Uterus (tissue), 4 donors: ENCODE measurements around the gene CPA3. TPM values are rescaled to one million over a fixed set of nuclear protein-coding genes. Genes with fewer than 3 reads are reported as not detected.

Experiments used
- DNase-seq, 2 donors: peaks; one replicate each; pipeline ENCODE4 v3.0.0-alpha.2; 2019 to 2020
- H3K27ac ChIP-seq, 2 donors: fragments of 200-600 bp; sonication (generic); 1 replicate in 1 of 2; 2 replicates in 1 of 2; pipeline ENCODE4 v1.5.1; 2016 to 2018
- H3K27me3 ChIP-seq, 2 donors: fragments of 200-600 bp; sonication (generic); one replicate each; pipeline ENCODE4 v1.5.1; 2018 to 2019; ENCODE audit warnings: control low read depth in 1 of 2
- H3K36me3 ChIP-seq, 2 donors: fragments of 200-600 bp; sonication (generic); one replicate each; pipeline ENCODE4 v1.5.1; 2019; ENCODE audit warnings: control low read depth in 1 of 2
- H3K4me1 ChIP-seq, 2 donors: fragments of 200-600 bp; sonication (generic); one replicate each; pipeline ENCODE4 v1.5.1; 2018 to 2019; ENCODE audit warnings: control low read depth in 1 of 2
- H3K4me3 ChIP-seq, 2 donors: fragments of 200-600 bp; sonication (generic); 1 replicate in 1 of 2; 2 replicates in 1 of 2; pipeline ENCODE4 v1.5.1; 2018 to 2019; ENCODE audit warnings: mild to moderate bottlenecking in 1 of 2
- H3K9me3 ChIP-seq, 2 donors: fragments of 200-600 bp; sonication (generic); one replicate each; pipeline ENCODE4 v1.5.1; 2019; ENCODE audit warnings: control low read depth in 1 of 2
- POLR2A ChIP-seq, 2 donors: fragments of 450-650 bp; IDR thresholded peaks; one replicate each; pipeline ENCODE4 v1.6.1; 2016; ENCODE audit warnings: antibody characterized with exemption in 2 of 2, mild to moderate bottlenecking in 1 of 2, moderate library complexity in 1 of 2
- intact Hi-C: fragments of 100-400 bp; cut with DNase I; formaldehyde crosslinking; loops from one replicate; pipeline ENCODE4 v1.15.1; 2023; ENCODE audit warnings: low total_unique reads
- total RNA-seq, 4 donors: library from RNA; depleted of rRNA in 3 of 4; stranded (reverse); fragments of >200 nt in 3 of 4; gene quantifications; one replicate each; pipeline versions ENCODE4 v1.1.0 to v1.2.4, GENCODE V29; 2014 to 2023
- TF ChIP-seq, protein P1 (sequence below), 4 experiments: fragments of 200-600 bp in 2 of 4; fragments of 450-650 bp in 2 of 4; sonication (generic) in 2 of 4; IDR thresholded peaks; one replicate each; pipeline ENCODE4 v1.5.1; 2016 to 2019; ENCODE audit warnings: antibody characterized with exemption in 4 of 4, mild to moderate bottlenecking in 2 of 4, moderate library complexity in 1 of 4
- donor health status: DM: yes; HTN: yes; CAD: no.

Gene CPA3, protein sequence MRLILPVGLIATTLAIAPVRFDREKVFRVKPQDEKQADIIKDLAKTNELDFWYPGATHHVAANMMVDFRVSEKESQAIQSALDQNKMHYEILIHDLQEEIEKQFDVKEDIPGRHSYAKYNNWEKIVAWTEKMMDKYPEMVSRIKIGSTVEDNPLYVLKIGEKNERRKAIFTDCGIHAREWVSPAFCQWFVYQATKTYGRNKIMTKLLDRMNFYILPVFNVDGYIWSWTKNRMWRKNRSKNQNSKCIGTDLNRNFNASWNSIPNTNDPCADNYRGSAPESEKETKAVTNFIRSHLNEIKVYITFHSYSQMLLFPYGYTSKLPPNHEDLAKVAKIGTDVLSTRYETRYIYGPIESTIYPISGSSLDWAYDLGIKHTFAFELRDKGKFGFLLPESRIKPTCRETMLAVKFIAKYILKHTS
- 10 to 100 TPM in 1 of 4 donors, 1 to 10 TPM in 3; 2.4 to 36.6 (median 6.0) TPM for total RNA-seq

DNA sequence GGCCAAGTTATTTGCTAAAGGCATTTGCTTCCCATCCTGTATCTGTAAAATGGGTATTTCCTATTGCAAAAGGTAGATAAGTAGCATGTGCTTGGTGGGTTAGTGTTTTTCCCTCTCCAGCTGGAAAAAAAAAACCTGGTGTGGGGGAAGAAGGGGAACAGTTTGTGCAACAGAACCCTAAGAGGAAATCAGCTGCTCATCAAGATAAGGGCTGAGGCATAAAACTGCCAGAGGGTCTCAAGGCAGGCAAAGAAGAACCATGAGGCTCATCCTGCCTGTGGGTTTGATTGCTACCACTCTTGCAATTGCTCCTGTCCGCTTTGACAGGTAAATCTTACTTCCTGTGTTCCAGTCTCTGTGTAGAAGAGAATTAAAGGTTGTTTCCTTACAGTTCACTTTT lies at the start of gene CPA3:
Gene CPA3 (plus strand): TSS at position 248 of the 400 bp plus-strand sequence. CDS start 12 bp downstream, at position 260.
- Histone ChIP-seq H3K27me3 (no peaks in the 10 kb centered on the region), H3K27ac (no peak within 1 kb of the TSS), H3K4me3 (no peak within 1 kb of the TSS), H3K9me3 (no peaks in the 10 kb centered on the region), H3K36me3 (no peaks in the 10 kb centered on the region), H3K4me1 (no peaks in the 10 kb centered on the region)
- intact Hi-C loops = no loop called here
- no peak for DNase-seq
- TF ChIP-seq POLR2A (IDR thresholded peaks at IDR 0.05) = no peak
- TF ChIP-seq, protein P1, sequence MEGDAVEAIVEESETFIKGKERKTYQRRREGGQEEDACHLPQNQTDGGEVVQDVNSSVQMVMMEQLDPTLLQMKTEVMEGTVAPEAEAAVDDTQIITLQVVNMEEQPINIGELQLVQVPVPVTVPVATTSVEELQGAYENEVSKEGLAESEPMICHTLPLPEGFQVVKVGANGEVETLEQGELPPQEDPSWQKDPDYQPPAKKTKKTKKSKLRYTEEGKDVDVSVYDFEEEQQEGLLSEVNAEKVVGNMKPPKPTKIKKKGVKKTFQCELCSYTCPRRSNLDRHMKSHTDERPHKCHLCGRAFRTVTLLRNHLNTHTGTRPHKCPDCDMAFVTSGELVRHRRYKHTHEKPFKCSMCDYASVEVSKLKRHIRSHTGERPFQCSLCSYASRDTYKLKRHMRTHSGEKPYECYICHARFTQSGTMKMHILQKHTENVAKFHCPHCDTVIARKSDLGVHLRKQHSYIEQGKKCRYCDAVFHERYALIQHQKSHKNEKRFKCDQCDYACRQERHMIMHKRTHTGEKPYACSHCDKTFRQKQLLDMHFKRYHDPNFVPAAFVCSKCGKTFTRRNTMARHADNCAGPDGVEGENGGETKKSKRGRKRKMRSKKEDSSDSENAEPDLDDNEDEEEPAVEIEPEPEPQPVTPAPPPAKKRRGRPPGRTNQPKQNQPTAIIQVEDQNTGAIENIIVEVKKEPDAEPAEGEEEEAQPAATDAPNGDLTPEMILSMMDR (IDR thresholded peaks at IDR 0.05) = no peak

DNA sequence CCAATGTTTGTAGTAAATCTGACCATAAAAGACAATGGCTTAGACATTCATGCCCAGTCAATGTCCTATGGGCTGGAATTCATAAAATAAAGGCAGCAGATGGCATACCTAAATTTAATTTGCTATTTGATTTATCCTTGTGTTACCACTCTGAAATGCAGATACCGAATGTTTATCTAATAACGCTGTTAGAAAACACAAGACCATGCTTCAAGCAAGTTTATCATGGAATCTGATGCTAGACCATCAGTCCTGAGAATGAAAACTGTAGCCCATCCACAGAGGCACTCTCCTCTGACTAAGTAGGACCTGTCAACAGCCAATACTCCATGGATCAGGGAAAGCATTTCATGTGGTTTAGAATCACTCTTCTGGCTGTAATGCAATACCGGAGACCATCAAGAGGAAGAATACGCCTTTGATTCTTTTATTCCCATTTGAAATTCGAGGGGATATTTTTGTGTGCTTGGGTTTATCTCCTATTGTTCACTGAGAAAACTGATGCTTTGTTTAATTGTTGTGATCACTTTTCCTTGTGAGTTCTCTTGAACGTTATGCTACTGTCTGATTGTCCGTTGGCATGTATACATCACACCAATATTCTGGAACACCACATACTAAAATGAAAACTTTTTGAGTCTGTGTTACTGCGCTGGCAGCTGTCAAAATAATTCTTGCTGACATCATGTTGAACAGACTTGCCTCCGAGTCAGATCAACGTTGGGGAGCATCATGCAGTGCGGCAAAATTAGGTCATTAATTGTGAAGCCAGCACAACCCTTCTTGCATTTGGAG lies 49.6 kb upstream of the CPA3 start:
- DNase-seq = no peak
- intact Hi-C loops = no loop called here
- H3K4me1 ChIP-seq = no peaks in the 10 kb centered on the region
- TF ChIP-seq POLR2A (IDR thresholded peaks at IDR 0.05) = no peak
- TF ChIP-seq, protein P1 (IDR thresholded peaks at IDR 0.05) = no peak
- no peaks in the 10 kb centered on the region for H3K36me3 ChIP-seq
- no peak overlapping the region for H3K4me3 ChIP-seq
- no peaks in the 10 kb centered on the region for H3K27me3 ChIP-seq
- H3K27ac ChIP-seq = no peak overlapping the region
- H3K9me3 ChIP-seq = no peaks in the 10 kb centered on the region

DNA sequence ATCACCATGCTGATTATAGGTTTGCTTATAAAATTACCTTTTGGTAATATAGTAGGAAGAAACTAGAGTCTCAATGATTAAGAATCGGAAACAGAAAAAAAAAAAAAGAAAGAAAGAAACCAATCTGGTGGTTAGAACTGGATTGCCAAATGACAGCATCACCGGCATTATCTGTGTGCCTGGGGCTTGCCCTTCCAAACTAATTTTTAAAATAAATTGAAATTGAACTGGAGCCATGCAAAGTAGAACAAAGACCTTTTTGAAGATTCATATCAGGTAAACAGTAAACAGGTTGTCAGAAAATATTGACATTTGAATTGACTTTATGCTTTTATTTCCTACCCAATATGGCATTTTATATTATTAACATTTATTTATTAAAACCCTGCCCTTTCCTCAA lies 48.7 kb upstream of the CPA3 start:
- Histone ChIP-seq H3K27me3 (no peaks in the 10 kb centered on the region), H3K27ac (no peak overlapping the region), H3K4me3 (no peak overlapping the region), H3K4me1 (no peaks in the 10 kb centered on the region), H3K9me3 (no peaks in the 10 kb centered on the region), H3K36me3 (no peaks in the 10 kb centered on the region)
- DNase-seq = no peak
- intact Hi-C loops = no loop called here
- no peak for TF ChIP-seq POLR2A (IDR thresholded peaks at IDR 0.05)
- TF ChIP-seq, protein P1 (IDR thresholded peaks at IDR 0.05) = no peak

DNA sequence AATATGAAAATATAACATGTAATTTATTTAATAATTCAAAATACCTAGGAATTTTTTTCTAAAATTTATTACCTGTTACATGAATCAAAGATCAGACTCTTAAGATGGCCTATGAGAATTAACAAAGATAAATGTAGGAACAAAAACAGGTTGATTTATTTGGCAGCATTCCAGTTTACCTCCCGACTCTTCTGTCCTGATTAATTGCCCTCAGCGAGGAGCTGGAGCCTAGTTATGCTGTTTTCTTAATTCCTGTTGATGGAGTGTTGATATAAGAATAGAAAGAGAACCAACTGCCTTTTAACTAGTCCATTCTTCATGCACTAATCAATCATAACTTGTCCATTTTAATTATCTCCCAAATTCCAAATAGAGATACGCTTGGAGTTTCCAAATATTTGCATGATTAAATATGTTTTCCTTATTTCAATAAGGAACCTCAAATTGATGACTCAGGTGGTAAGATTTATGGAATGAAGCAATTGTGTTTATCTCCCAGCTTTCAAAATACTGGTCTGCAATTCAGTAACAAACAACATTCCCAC lies 48.0 kb upstream of the CPA3 start:
- DNase-seq = no peak
- H3K4me1 ChIP-seq = no peaks in the 10 kb centered on the region
- no peaks in the 10 kb centered on the region for H3K9me3 ChIP-seq
- TF ChIP-seq, protein P1 (IDR thresholded peaks at IDR 0.05) = no peak
- no peak for TF ChIP-seq POLR2A (IDR thresholded peaks at IDR 0.05)
- no peak overlapping the region for H3K27ac ChIP-seq
- no peak overlapping the region for H3K4me3 ChIP-seq
- H3K36me3 ChIP-seq = no peaks in the 10 kb centered on the region
- no peaks in the 10 kb centered on the region for H3K27me3 ChIP-seq
- intact Hi-C loops = no loop called here
